Gastrocnemius medialis (tissue), 4 donors: ENCODE results near the gene FOXF1. TPM values are rescaled to one million over a fixed set of nuclear protein-coding genes. Genes with fewer than 3 reads are reported as not detected.

ENCODE experiments used
- ATAC-seq, 2 donors: fragments of 150-250 bp; one replicate each; pipeline ENCODE4 v1.9.1; 2016
- DNase-seq, 2 donors: peaks; one replicate each; pipeline ENCODE4 v3.0.0-alpha.2; 2019
- H3K27ac ChIP-seq, 4 donors: fragments of 200-600 bp; sonication (generic); 1 replicate in 1 of 4; 2 replicates in 3 of 4; pipeline ENCODE4 v1.5.1; 2016 to 2018; ENCODE audit warnings: mild to moderate bottlenecking in 2 of 4, moderate library complexity in 1 of 4
- H3K27me3 ChIP-seq, 3 donors: fragments of 200-600 bp; sonication (generic) in 2 of 3; 1 replicate in 1 of 3; 2 replicates in 2 of 3; pipeline versions ENCODE4 v1.5.1 to v1.6.0; 2016 to 2019; ENCODE audit warnings: mild to moderate bottlenecking in 1 of 3, moderate library complexity in 1 of 3
- H3K36me3 ChIP-seq, 2 donors: fragments of 200-600 bp; sonication (generic) in 1 of 2; one replicate each; pipeline ENCODE4 v1.5.1; 2017 to 2018
- H3K4me1 ChIP-seq, 2 donors: fragments of 200-600 bp; sonication (generic) in 1 of 2; one replicate each; pipeline ENCODE4 v1.5.1; 2016 to 2017; ENCODE audit warnings: mild to moderate bottlenecking in 2 of 2
- H3K4me3 ChIP-seq, 4 donors: fragments of 200-600 bp; sonication (generic) in 3 of 4; 1 replicate in 1 of 4; 2 replicates in 3 of 4; pipeline ENCODE4 v1.5.1; 2016 to 2019; ENCODE audit warnings: mild to moderate bottlenecking in 2 of 4
- H3K9me3 ChIP-seq, 3 donors: fragments of 200-600 bp; sonication (generic) in 2 of 3; 1 replicate in 1 of 3; 2 replicates in 2 of 3; pipeline ENCODE4 v1.5.1; 2016 to 2019
- POLR2A ChIP-seq, 2 donors: fragments of 450-650 bp; IDR thresholded peaks; one replicate each; pipeline ENCODE4 v1.6.1; 2017; ENCODE audit warnings: antibody characterized with exemption in 2 of 2, mild to moderate bottlenecking in 2 of 2, moderate library complexity in 2 of 2
- in situ Hi-C, 4 donors: fragments of 200-750 bp; cut with MboI; loops; one replicate each; pipeline versions ENCODE4 v1.15.0 to v1.8.0; 2017; ENCODE audit warnings: low sequenced_read_pairs in 4 of 4
- intact Hi-C: fragments of 100-400 bp; cut with DNase I; formaldehyde crosslinking; loops from one replicate; pipeline ENCODE4 v1.15.1; 2023; ENCODE audit warnings: low total_unique reads
- total RNA-seq, 4 donors: library from RNA; depleted of rRNA; stranded (reverse); fragments of >200 nt; gene quantifications; one replicate each; pipeline versions ENCODE4 v1.1.0 to v1.2.3, GENCODE V29; 2016
- TF ChIP-seq, protein P1 (sequence below), 5 experiments: fragments of 450-650 bp in 3 of 5; fragments of 200-600 bp in 2 of 5; sonication (generic) in 2 of 5; IDR thresholded peaks in 4 of 5; conservative IDR thresholded peaks in 1 of 5; 1 replicate in 4 of 5; 2 replicates in 1 of 5; pipeline ENCODE4 v1.5.1; 2016 to 2019; ENCODE audit warnings: antibody characterized with exemption in 5 of 5, mild to moderate bottlenecking in 3 of 5, moderate library complexity in 3 of 5

The FOXF1 gene
- total RNA-seq, 4 donors from 2014 or later = 0.07 to 0.10 TPM; not detected in 2

DNA sequence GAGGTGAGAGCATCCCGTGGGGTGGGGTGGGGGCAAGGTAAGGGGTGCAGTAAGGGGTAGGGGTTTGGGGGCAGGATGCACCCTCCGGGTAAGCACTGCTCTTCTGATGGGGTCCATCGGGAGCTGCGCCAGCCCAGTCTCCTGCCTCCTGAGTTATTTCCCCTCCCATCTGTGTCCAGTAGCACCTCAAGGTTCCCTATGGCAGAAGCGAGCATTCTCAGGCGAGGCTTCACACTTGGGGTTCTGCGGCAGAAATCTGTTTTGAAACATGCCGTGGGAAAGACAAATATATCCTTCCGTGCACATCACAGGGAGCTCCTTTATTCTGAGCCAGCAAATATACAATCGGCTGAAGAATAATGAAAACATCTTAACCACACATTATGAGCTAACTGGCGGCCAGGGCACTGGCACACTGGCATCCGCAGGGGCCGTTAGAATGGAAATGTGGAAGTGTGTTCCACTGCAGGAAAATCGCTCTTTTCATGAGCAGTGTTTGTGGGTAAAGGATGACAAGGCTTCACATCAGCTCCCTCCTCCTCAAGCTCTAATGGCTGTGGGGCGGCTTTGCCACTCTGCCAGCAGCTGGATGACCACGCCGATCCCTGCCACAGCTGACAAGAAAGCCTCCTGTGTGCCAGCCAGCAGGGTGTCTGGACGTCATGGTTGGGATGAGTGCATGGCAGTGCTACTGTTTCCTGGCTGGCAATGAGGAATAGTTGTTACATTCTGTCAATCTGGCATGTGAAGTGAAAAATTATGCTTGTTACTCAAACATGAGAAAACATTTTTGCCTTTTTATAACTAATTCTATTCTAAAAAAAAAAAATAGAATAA lies 24.7 kb downstream of the FOXF1 start:
- DNase-seq = peak in 1 of 2 donors; percentile 53
- peak; percentile 61 to 63 for ATAC-seq
- H3K27me3 ChIP-seq = no peaks in the 10 kb centered on the region
- peaks cover 0 to 6% of the 10 kb centered on the region in 2 donors for H3K4me1 ChIP-seq
- no peaks in the 10 kb centered on the region for H3K9me3 ChIP-seq
- intact Hi-C loops = no loop called here
- peak overlapping the region in 1 of 4 donors; percentile 20 for H3K27ac ChIP-seq
- H3K36me3 ChIP-seq = peaks cover 0 to 54% of the 10 kb centered on the region in 2 donors
- in situ Hi-C loops = loop anchor here in 1 of 4 donors (25.0 kb wide), 1 partner anchor 723 kb away; no protein-coding TSS in a partner anchor
- no peak overlapping the region for H3K4me3 ChIP-seq
- TF ChIP-seq POLR2A (IDR thresholded peaks at IDR 0.05) = no peak
- TF ChIP-seq, protein P1, sequence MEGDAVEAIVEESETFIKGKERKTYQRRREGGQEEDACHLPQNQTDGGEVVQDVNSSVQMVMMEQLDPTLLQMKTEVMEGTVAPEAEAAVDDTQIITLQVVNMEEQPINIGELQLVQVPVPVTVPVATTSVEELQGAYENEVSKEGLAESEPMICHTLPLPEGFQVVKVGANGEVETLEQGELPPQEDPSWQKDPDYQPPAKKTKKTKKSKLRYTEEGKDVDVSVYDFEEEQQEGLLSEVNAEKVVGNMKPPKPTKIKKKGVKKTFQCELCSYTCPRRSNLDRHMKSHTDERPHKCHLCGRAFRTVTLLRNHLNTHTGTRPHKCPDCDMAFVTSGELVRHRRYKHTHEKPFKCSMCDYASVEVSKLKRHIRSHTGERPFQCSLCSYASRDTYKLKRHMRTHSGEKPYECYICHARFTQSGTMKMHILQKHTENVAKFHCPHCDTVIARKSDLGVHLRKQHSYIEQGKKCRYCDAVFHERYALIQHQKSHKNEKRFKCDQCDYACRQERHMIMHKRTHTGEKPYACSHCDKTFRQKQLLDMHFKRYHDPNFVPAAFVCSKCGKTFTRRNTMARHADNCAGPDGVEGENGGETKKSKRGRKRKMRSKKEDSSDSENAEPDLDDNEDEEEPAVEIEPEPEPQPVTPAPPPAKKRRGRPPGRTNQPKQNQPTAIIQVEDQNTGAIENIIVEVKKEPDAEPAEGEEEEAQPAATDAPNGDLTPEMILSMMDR (IDR thresholded peaks at IDR 0.05 in 4 of 5, conservative IDR thresholded peaks at IDR 0.05 in 1 of 5) = no peak

DNA sequence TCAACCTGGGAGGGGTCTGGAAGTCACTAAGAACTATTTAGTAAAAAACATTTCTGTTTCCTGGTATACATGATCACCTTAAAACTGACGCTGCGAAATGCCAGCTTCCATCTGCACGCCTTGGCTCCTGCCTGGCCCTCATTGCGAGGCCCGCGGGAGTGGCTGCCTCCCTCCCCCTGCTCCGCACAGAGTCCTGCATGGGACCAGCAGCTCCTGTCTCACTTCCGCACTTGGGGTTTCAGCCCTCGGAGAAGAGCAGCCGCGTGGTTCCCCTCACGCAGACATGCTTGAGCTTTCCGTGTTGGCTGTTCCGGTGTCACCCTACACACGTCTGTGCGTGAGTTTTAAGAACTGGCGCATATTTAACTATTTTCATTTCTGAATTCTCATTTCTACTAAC lies 26.3 kb downstream of the FOXF1 start:
- ATAC-seq = no peak
- H3K36me3 ChIP-seq = peaks cover 0 to 68% of the 10 kb centered on the region in 2 donors
- no peaks in the 10 kb centered on the region for H3K27me3 ChIP-seq
- in situ Hi-C loops = loop anchor here in 1 of 4 donors (25.0 kb wide), 1 partner anchor 724 kb away; no protein-coding TSS in a partner anchor
- no peak overlapping the region for H3K27ac ChIP-seq
- peaks cover 0 to 6% of the 10 kb centered on the region in 2 donors for H3K4me1 ChIP-seq
- H3K4me3 ChIP-seq = no peak overlapping the region
- intact Hi-C loops = no loop called here
- TF ChIP-seq, protein P1 (IDR thresholded peaks at IDR 0.05 in 4 of 5, conservative IDR thresholded peaks at IDR 0.05 in 1 of 5) = no peak
- no peaks in the 10 kb centered on the region for H3K9me3 ChIP-seq
- no peak for DNase-seq

DNA sequence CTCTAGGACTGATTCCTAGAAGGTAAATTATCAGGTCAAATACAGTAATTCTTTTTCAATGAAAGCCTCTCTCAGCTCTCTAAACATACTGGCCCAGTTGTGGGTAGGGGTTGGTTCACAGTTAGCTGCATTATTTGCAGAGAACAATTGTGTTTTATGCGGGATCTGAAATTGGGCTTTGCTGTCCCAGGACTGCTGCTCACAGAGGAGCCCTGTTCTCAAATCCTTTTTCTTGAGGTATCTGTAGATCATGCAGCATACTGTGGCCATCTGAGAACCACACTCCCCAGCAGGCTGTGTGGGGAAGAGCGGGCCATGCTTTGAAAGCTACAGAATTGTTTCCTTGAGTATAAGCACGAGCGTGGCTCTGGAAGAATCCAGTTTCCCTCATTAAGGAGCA lies 27.2 kb downstream of the FOXF1 start:
- H3K4me1 ChIP-seq = peaks cover 0 to 6% of the 10 kb centered on the region in 2 donors
- DNase-seq (no peak), ATAC-seq (no peak)
- no peaks in the 10 kb centered on the region for H3K9me3 ChIP-seq
- peaks cover 0 to 68% of the 10 kb centered on the region in 2 donors for H3K36me3 ChIP-seq
- intact Hi-C loops = no loop called here
- TF ChIP-seq, protein P1 (IDR thresholded peaks at IDR 0.05 in 4 of 5, conservative IDR thresholded peaks at IDR 0.05 in 1 of 5) = no peak
- no peak for TF ChIP-seq POLR2A (IDR thresholded peaks at IDR 0.05)
- no peak overlapping the region for H3K27ac ChIP-seq
- H3K27me3 ChIP-seq = no peaks in the 10 kb centered on the region
- in situ Hi-C loops = loop anchor here in 1 of 4 donors (25.0 kb wide), 1 partner anchor 725 kb away; no protein-coding TSS in a partner anchor
- no peak overlapping the region for H3K4me3 ChIP-seq

DNA sequence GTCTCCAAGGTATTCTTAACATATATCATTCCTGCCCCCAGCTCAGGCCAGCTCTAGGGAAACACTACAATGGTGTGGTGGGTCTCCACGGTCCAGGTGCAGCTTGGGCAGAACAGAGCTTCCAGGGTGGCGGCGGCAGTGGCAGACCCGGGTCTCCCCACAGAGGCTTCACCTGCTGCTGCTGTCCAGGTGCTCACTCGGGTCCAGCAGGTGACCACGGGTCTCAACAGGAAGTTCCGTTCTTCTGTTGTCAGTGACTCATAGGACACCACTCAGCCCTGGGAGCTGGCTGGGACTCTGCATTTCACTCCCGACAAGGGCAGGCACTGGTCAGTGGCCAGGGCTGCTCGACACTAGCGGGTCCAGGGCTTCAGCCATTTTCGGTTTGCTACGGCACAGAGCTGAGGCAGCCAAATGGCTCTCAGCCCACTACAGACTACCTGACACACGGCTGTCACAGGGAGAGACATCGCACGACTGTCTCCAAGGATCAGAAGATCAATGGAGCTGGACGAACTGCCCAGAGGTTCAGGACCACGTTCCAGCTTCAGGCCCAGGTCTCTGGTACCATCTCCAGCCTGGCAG lies 28.0 kb downstream of the FOXF1 start:
- Histone ChIP-seq H3K27me3 (no peaks in the 10 kb centered on the region), H3K4me1 (peaks cover 0 to 6% of the 10 kb centered on the region in 2 donors), H3K4me3 (no peak overlapping the region), H3K27ac (no peak overlapping the region), H3K36me3 (peaks cover 0 to 68% of the 10 kb centered on the region in 2 donors), H3K9me3 (no peaks in the 10 kb centered on the region)
- in situ Hi-C loops = loop anchor here in 1 of 4 donors (25.0 kb wide), 1 partner anchor 726 kb away; no protein-coding TSS in a partner anchor
- DNase-seq (no peak), ATAC-seq (no peak)
- intact Hi-C loops = no loop called here
- TF ChIP-seq, protein P1 (IDR thresholded peaks at IDR 0.05 in 4 of 5, conservative IDR thresholded peaks at IDR 0.05 in 1 of 5) = no peak
- TF ChIP-seq POLR2A (IDR thresholded peaks at IDR 0.05) = no peak
